ENCODE data around the gene PREX1.
"Not testable (repeated sequence)": the region's sequence is repeated elsewhere in the genome, so short reads cannot be mapped to it uniquely, and the experiment has no call there.

The PREX1 gene

DNA sequence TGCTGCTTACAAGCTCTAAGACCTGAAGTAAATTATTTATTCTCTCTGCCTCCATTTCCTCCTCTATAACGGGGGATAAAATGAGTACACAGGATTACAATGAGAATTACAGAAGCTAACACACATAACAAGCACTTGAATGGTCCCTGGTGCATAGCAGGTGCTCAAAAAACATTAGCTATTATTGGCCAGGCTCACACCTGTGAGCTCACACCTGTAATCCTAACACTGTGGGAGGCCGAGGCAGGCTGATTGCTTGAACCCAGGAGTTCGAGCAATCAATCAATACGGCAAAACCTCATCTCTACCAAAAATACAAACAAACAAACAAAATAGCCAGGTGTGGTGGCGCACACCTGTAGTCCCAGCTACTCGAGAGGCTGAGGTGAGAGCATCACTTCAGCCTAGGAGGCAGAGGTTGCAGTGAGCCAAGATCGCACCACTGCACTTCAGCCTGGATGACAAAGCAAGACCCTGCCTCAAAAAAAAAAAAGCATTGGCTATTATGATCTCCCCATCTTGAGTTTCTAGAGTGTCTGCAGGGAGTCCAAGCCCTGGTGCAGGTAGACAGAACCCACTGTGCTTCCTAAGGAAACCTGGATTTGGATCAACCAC lies 68.1 kb downstream of the PREX1 start:
- in situ Hi-C loops (cut with MboI; ENCODE audit: low sequenced_read_pairs): no loop called here

DNA sequence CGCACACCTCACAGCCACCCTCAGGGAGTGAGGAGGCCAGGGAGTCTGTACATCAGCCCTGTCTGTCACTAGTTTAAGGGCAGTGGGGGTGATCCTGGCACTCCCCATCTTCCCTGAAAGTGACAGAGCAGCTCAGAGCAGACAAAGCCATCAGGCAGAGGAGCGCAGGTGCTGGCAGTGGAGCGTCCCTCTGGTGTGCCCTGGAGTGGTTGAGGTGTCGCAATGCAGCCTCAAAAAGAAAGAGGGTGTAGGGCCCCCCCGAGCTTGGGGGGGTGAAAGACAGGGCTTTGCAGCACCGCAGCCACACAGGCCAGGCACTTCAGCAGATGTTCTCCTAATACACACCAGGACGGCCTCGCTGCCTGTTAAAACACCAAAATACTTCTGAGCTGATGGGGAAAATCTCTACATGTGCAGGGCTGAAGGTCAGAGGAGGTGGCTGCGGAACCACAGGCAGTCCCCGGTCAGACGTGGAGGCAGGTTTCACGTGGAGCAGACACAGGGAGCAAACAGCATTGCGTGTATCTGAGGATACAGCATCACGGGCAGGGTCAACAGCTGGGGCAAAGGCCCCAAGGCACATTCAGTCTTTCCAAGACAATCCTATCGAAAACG lies 69.5 kb downstream of the PREX1 start:
- in situ Hi-C loops (cut with MboI; ENCODE audit: low sequenced_read_pairs): no loop called here

DNA sequence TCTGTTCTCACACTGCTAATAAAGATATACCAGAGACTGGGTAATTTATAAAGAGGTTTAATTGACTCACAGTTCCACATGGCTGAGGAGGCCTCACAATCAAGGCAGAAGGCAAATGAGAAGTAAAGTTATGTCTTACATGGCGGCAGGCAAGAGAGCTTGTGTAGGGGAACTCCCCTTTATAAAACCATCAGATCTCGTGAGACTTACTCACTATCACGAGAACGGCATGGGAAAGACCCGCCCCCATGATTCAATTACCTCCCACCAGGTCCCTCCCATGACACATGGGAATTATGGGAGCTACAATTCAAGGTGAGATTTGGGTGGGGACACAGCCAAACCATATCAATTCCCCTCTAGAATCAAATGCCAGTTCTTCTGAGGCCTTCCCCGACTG lies 71.0 kb downstream of the PREX1 start:
- in situ Hi-C loops (cut with MboI; ENCODE audit: low sequenced_read_pairs): not testable (repeated sequence)

DNA sequence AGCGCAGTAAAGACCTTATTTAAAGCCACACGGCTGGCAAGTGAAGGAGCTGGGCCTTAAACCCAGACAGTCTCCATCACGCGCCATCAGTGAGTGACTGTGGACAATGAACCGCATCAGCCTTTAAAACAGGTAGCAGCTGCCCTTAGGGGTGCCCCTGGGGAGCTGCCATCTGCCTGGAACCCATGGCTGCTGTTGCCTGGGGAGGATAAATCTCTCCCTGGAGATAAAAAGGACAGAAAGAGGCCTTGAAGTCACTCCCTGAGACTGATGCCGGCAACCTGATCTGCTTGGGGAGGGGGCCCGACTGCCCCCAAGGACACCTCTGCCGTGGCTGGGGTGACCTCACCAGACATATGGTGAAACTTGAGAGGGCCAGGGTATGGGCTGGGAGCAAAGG lies 73.5 kb downstream of the PREX1 start:
- in situ Hi-C loops (cut with MboI; ENCODE audit: low sequenced_read_pairs): no loop called here

DNA sequence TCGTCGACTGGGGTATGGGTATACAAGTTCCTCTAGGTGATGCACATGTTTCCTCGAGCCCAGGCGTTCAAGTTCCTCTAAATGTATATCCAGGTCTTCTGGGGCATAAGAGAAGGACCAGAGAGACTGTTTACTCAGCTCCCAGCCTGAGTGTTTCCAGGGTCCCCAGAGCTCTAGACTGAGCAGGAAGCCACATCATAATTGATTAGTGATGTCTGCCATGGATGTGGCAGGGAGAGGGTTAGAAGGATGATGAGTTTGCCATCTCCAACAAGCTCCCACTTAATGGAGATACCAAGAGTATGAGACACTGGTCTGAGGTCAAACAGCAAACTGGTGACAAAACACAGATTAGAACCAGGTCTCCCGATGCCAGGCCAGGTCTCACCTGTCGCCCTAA lies 74.8 kb downstream of the PREX1 start:
- in situ Hi-C loops (cut with MboI; ENCODE audit: low sequenced_read_pairs): no loop called here

DNA sequence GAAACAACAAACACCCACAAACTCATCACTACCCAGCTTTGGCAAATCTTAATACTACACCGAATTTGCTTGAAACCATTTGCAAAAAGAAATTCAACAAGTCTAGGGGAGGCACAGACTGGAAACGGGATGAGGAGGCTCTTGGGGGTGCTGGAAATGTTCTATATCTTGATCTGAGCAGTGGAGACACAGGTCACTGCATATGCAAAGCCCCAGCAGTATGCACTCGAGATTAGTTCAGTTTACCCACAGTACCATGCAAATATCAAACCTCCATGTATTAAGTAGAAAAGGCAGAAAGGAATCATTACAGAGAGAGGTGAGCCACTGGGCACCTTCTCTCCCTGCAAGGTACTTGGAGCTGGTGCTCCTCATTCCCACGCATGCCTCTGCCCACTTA lies 75.9 kb downstream of the PREX1 start:
- in situ Hi-C loops (cut with MboI; ENCODE audit: low sequenced_read_pairs): no loop called here

DNA sequence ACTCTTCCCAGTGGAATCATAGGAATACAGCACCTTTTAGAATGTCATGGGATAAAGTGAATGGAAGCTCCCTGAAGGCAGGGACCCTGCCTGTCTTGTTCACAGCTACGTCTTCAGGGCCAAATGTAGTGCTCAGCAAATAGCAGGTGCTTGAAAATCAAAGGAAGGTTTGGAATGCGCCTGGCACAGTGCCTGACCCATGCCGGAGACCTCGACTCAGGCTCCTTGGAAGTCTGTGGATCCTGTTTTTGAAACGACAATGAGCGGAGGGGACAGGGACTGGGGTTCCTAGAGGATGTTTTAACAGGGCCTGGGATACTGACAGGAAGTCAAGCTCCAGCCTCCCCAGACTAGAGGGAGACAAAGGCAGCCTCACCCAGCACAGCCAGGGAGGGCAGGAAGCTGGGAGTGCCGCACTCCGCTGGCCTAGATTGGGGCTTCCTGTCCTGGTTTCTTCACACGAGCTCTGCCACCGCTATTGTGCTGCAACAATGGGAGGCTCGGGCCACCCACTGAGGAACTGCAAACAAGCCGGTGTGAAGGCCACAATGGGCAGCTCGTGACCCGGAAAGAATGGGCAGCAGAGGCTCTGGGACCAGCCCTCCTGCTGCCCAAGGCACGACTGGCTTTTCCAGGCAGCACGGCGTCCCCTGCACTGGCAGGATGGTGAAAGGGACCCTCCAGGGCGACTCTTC lies 76.7 kb downstream of the PREX1 start:
- in situ Hi-C loops (cut with MboI; ENCODE audit: low sequenced_read_pairs): no loop called here

DNA sequence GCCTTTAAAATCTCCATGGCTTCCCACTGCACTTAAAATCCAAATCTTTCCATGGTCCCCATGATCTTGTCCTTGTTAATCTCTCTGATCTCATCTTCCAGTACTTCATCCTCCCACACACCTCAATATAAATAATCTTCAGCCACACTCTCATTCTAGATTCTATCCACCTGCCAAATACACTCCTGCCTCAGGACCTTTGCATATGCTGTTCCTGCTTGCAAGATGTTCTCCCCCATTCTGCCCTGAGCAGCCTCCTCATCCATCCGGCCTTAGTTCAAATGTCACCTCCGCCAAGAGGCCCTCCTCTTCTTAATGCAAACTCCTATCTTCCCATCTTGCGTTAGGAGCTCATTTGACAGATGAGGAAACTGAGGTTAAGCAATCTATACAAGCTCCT lies 77.4 kb downstream of the PREX1 start:
- in situ Hi-C loops (cut with MboI; ENCODE audit: low sequenced_read_pairs): no loop called here

DNA sequence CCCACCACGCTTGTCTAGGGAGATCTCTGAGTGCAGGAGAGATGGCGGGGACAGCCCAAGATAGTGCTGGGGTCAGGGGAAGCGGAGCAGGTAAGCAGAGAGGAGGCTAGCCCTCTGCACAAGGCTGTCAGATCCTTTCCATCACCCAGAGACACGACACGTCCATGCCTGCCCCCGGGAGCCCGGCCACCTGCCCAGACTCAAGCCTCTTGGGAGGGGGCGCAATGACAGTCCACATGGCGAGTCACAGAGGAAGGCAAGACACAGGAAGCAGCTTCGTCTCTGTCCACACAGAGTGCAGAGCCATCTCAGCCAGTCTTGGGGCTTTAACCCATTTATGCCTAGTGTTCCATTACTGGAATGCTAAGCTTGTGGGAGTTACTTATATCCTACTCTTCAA lies 78.4 kb downstream of the PREX1 start:
- in situ Hi-C loops (cut with MboI; ENCODE audit: low sequenced_read_pairs): no loop called here

DNA sequence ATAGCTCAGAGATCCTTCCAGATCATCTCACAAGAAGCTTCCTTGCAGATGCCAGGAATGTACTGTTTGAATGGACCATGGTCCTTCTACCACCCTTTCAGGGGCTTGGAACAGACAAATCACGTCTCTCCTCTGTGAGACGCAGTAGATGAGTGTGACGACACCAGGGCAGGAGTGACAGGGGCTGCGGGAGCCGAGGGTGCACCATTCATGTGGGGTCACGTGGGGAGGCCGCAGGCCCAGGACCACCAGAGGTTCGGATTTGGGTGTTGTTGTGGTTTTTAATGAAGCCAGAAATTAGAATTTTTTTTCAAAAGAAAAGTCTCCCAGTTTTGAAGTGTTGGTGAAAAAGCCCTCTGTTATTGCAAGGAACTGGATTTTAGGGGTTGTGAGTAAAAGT lies 79.2 kb downstream of the PREX1 start:
- in situ Hi-C loops (cut with MboI; ENCODE audit: low sequenced_read_pairs): no loop called here

DNA sequence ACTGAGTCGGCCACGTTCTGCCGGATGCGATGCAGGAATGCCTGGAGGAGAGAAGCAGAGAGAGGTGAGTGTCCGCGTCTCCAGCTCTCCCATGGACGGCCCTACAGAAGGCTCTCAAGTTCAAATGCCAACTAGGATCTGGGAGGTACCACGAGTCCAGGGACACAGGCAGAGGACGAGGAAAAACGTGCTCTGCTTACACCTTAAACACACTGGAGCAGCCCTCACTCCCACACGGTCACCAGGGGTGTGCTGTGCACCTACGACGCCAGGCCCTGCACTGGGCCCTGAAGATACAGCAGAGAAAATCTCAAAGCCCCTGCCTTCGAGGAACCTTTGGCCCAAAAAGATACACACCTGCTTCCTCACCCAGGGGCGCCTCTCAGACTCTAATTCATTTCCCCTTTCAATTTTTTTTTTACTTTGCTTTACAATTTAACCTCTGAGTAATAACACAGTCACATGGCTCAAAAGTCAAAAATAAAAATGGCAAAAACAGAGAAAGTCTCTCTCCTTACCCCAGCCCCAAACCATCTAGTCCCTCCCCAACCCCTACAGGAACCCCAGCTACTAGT lies 79.9 kb downstream of the PREX1 start:
- in situ Hi-C loops (cut with MboI; ENCODE audit: low sequenced_read_pairs): no loop called here

DNA sequence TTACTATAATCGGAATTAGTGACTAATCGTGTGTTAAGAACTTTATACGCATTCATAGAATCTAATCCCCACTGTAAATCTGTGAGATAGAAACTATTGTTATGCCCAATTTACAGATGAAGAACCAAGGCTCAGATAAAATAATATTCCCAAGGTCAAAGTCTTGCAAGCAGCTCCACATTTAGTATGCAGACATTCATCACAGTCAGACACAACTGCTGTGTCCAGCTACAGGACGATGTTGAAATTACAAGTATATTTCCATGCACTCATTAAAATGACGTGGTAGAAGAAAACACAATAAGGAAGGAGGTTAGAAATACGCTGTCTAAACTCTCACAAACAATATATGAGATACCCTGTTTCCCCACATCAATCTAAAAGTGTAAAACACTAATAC lies 82.5 kb downstream of the PREX1 start:
- in situ Hi-C loops (cut with MboI; ENCODE audit: low sequenced_read_pairs): no loop called here

DNA sequence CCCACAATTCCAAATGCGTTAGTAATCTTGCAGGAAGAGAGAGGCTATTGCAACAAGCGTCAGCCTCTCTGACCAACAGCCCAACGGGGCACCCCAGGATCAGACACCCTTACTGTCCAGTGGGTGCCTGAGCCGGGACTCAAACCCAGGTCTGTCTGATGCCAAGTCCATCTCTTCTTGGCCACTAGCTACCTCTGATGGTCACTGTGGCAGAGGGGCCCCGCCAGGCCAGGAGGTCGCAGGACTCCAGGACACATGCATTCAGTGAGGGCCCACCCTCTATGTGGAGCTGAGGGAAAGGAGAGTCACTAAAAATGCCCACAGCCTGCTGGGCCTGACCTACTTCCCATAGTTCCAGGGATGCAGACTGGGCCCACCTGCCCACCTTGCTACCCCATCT lies 83.3 kb downstream of the PREX1 start:
- in situ Hi-C loops (cut with MboI; ENCODE audit: low sequenced_read_pairs): no loop called here

DNA sequence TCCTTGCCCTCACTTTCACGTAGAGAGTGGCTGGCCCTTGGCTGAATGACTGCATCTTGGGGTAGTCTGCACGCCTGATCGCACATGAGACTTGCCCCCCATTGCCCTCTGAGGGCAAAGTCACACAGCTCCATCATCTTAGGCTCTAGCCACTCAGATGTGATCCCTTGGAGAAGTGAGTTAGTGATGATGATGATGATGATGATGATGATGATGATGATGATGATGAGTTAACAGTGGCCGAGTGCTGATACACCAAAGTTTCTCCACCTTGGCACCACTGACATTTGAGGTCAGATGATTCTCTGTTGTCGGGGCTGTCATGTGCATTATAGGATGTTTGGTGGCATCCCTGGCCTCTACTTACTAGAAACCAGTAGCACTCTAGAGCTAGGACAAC lies 84.0 kb downstream of the PREX1 start:
- in situ Hi-C loops (cut with MboI; ENCODE audit: low sequenced_read_pairs): no loop called here

DNA sequence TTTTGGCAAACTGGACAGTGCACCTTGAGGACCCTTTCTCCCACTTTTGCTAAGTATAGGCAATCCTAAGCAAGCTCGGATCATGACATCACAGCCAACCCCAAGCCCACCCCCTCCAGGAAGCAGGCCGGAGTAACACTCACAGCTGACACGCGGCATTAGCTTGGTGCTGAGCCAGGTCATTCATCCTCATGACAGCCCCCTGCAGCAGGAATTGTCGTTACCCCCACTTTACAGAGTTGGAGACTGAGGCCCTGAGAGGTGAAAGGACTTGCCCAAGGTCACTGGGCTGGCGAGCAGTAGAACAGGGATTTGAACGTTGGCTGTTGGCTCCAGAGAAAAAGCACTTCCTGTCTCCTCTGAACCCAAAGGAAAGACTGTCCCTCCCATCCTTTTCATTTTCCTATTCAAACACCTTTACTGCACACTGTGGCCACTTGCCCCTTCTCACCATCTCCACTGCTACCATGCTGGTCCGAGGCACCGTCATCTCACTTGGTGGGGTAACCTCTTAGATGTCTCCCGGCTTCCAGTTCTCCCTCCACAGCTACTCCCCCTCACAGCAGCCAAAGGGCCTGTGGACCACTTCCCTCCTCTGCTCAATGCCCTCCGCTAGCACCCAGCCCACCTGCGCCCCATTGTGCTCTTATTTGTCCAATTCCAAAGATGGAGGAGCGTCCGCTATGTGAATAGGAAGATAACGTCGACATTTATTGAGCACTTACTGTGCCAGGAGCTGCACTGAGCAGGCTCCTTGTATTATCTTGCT lies 84.7 kb downstream of the PREX1 start:
- in situ Hi-C loops (cut with MboI; ENCODE audit: low sequenced_read_pairs): no loop called here

DNA sequence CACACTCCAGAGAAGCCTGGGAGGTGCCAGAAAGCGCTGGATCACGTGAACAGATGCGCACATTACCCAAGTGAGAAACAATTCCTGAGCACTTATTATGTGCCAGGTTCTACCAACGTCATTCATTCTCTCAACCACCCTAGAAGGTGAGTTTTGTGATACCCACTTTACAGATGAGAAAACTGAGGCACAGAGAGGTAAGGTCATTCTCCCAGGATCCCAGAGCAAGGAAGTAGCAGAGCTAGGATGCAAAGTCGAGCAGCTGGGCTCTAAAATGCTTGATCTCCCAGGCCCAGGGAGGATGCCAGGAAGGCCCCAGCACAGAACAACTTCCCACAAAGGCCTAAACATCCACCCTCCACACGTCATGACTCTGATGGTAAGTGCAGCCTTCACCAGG lies 85.6 kb downstream of the PREX1 start:
- in situ Hi-C loops (cut with MboI; ENCODE audit: low sequenced_read_pairs): no loop called here

DNA sequence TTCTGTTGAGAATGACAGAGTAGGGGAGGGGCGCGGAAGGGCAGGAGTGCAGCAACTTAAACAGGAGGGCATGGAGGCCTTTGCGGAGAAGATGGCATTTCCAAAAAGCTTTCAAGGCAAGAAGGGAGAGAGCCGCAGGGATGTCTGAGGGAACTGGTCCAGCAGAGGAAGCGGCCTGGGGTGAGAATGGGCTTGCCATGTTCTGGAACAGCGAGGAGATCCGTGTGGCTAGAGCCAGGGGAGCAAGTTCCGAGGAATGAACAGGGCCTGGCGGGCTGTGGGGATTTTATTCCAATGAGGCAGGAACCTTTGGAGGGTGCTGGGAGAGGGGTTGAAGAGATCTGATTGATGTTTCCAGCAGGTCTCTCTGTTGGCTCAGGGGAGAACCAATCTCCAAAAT lies 86.1 kb downstream of the PREX1 start:
- in situ Hi-C loops (cut with MboI; ENCODE audit: low sequenced_read_pairs): no loop called here

DNA sequence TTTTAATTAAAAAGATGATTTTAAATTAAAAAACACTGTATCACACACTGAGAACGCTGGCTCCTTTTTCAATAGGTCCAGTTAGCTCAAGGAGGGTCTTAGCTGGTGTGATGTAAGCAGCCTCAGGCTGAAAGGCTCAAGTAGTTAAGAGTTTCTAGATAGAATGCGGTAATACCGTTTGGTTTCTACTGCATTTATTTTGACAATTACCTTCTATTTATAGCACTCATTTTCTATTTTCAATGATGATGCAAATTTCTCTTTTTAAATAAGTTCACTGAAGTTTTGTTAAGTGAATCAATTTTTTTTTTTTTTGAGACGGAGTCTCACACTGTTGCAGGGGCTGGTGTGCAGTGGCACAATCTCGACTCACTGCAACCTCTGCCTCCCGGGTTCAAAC lies 87.1 kb downstream of the PREX1 start:
- in situ Hi-C loops (cut with MboI; ENCODE audit: low sequenced_read_pairs): no loop called here

DNA sequence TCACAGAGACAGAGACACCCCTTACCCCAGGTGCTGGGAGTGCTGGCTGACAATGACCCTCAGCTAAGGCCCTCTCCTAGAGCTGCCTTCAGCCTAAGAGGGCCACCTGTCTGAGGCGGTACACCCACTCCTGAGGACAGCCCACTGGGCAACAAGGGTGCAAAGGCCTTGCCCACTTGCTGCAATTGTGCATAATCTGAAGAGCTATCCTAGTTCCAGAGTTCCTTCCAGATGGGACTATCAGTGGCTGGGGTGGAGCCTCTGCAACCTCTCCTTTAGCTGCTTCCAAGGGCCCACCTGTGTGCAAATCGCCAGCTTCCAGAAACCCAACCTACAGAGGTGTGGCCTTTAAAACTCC lies 87.5 kb downstream of the PREX1 start:
- in situ Hi-C loops (cut with MboI; ENCODE audit: low sequenced_read_pairs): no loop called here

DNA sequence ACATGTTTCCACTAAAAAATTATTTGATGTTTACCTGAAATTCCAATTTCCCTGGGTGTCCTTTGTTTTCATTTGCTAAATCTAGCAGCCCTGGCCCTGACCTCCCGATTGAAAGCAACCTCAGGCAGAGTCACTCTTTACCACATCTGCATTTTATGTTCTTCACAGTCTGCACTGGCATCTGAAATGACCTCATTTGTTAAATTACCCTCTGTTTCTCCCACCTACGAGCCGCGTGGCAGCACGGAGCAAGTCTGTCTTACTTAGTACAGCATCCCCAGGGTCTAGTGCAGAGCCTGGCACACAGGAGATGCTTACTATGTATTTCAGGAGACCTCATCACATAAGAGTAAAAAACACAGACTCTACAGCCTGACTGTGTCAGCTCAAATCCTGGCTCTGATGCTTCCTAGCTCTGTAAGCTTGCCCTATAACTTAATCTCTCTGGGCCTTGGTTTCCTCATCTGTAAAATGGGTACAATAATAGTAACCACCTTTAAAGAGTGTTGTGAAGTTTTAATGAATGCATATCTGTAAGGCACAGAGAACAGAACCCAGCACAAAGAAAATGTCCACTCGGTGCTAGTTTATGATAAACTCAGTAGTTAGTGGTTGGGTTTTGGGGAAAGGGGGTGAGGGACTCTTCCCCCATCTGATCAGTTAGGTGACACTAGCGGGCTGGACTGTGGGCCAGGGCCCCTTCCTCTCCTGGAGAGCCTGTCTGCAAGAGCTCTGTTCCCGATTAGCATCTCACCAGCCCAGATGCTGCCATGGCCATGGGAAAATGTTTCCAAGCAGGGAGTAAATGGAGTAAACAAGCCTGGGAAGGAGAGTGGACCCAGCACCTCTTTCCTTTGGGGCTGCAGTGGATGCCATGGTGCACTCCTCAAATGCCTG lies 88.2 kb downstream of the PREX1 start:
- in situ Hi-C loops (cut with MboI; ENCODE audit: low sequenced_read_pairs): no loop called here
